Colonic mucosa (tissue), 4 donors: ENCODE data around the gene DLG2. TPM values are rescaled to one million over a fixed set of nuclear protein-coding genes. Genes with fewer than 3 reads are reported as not detected.

Experiments
- DNase-seq: peaks from one replicate; pipeline ENCODE4 v3.0.0-alpha.2; 2020
- H3K27ac ChIP-seq: fragments of 200-600 bp; one replicate; pipeline ENCODE4 v1.8.0; 2021
- H3K27me3 ChIP-seq: fragments of 200-600 bp; one replicate; pipeline ENCODE4 v1.8.0; 2021
- H3K36me3 ChIP-seq: fragments of 200-600 bp; one replicate; pipeline ENCODE4 v1.8.0; 2021
- H3K4me1 ChIP-seq: fragments of 200-600 bp; one replicate; pipeline ENCODE4 v1.8.0; 2021; ENCODE audit warnings: mild to moderate bottlenecking
- H3K4me3 ChIP-seq: fragments of 200-600 bp; one replicate; pipeline ENCODE4 v1.8.0; 2021
- H3K9ac ChIP-seq, 2 donors: one replicate each; pipeline ENCODE4 v1.7.0; 2013; ENCODE audit warnings: control low read depth in 2 of 2, low read depth in 2 of 2, low read length in 2 of 2
- H3K9me3 ChIP-seq: fragments of 200-600 bp; one replicate; pipeline ENCODE4 v1.8.0; 2021
- CTCF ChIP-seq: fragments of 200-600 bp; IDR thresholded peaks from one replicate; pipeline ENCODE4 v1.8.0; 2022; ENCODE audit warnings: antibody characterized with exemption, mild to moderate bottlenecking
- intact Hi-C: fragments of 100-400 bp; cut with DNase I; formaldehyde crosslinking; loops from one replicate; pipeline ENCODE4 v1.14.1; 2022
- total RNA-seq, 2 donors: library from RNA; stranded (reverse); fragmentation: NEBNext Ultra II Directional in 1 of 2; extraction: Animal tissue kit (Norgen Biotek cat#: 25700) in 1 of 2; gene quantifications; one replicate each; pipeline ENCODE4 v1.2.1, GENCODE V29; 2021
- donor health status: healthy.
- donor health status: DM: no; HTN: no; CAD: no.
- donor health status: DM: no; HTN: no; CAD: no.

The DLG2 gene
- total RNA-seq, 2 donors from 2014 or later: 1.4 to 3.3 TPM

GRCh38 chr11:83709434-83709833 is 1917.7 kb downstream of the DLG2 start:
- no peak for DNase-seq
- H3K27ac ChIP-seq: no peak overlapping the region
- no peaks in the 10 kb centered on the region for H3K4me1 ChIP-seq
- no peaks in the 10 kb centered on the region for H3K27me3 ChIP-seq
- H3K9me3 ChIP-seq: no peaks in the 10 kb centered on the region
- H3K36me3 ChIP-seq: no peaks in the 10 kb centered on the region
- H3K4me3 ChIP-seq: no peak overlapping the region
- H3K9ac ChIP-seq: no peak overlapping the region
- no peak for TF ChIP-seq CTCF
- intact Hi-C loops: no loop called here

GRCh38 chr11:83706566-83706965 is 1920.6 kb downstream of the DLG2 start:
- Histone ChIP-seq H3K36me3 (no peaks in the 10 kb centered on the region), H3K9ac (no peak overlapping the region), H3K27ac (no peak overlapping the region), H3K4me1 (no peaks in the 10 kb centered on the region), H3K27me3 (no peaks in the 10 kb centered on the region), H3K4me3 (no peak overlapping the region), H3K9me3 (no peaks in the 10 kb centered on the region)
- intact Hi-C loops: no loop called here
- TF ChIP-seq CTCF: no peak
- no peak for DNase-seq

GRCh38 chr11:83702796-83703195 is 1924.3 kb downstream of the DLG2 start:
- Histone ChIP-seq H3K27me3 (no peaks in the 10 kb centered on the region), H3K4me1 (no peaks in the 10 kb centered on the region), H3K36me3 (no peaks in the 10 kb centered on the region), H3K27ac (no peak overlapping the region), H3K4me3 (no peak overlapping the region), H3K9me3 (no peaks in the 10 kb centered on the region), H3K9ac (no peak overlapping the region)
- DNase-seq: no peak
- intact Hi-C loops: no loop called here
- TF ChIP-seq CTCF: no peak

- Histone ChIP-seq H3K9me3 (no peaks in the 10 kb centered on the region), H3K4me3 (no peak overlapping the region), H3K27me3 (no peaks in the 10 kb centered on the region), H3K9ac (no peak overlapping the region), H3K27ac (no peak overlapping the region), H3K4me1 (no peaks in the 10 kb centered on the region), H3K36me3 (no peaks in the 10 kb centered on the region)
- DNase-seq: no peak
- TF ChIP-seq CTCF: no peak
- intact Hi-C loops: no loop called here
Observed at GRCh38 chr11:83697518-83697917, 1929.6 kb downstream of the DLG2 start.

GRCh38 chr11:83695046-83695445 is 1932.1 kb downstream of the DLG2 start:
- no peaks in the 10 kb centered on the region for H3K9me3 ChIP-seq
- intact Hi-C loops: no loop called here
- no peak overlapping the region for H3K9ac ChIP-seq
- H3K36me3 ChIP-seq: no peaks in the 10 kb centered on the region
- H3K4me1 ChIP-seq: no peaks in the 10 kb centered on the region
- DNase-seq: no peak
- no peak overlapping the region for H3K4me3 ChIP-seq
- H3K27me3 ChIP-seq: no peaks in the 10 kb centered on the region
- no peak for TF ChIP-seq CTCF
- H3K27ac ChIP-seq: no peak overlapping the region
